HCT116 (cell line): ENCODE results near the gene WDR82. TPM values are rescaled to one million over a fixed set of nuclear protein-coding genes. Genes with fewer than 3 reads are reported as not detected.

Source experiments
- ATAC-seq: fragments of 200-7000 bp; cut with Tn5 transposase; 2 replicates; pipeline ENCODE4 v1.9.1; 2020; ENCODE audit warnings: mild to moderate bottlenecking, moderate library complexity
- BruUV-seq: library from RNA; stranded (reverse); fragments of 400-500 nt; replicated peaks from 2 replicates; lab custom pipeline; 2021; lab: Mats Ljungman, UMichigan
- CTCF ChIA-PET: fragments of 300-600 bp; sonication (Branson Sonifier 250); formaldehyde crosslinking; loops from one replicate; lab custom pipeline; 2021; ENCODE audit warnings: antibody characterized with exemption; lab: Charles Lee
- POLR2A ChIA-PET: fragments of 300-600, 350-600 bp; sonication (Branson Sonifier 250); formaldehyde crosslinking; loops from one replicate; lab custom pipeline; 2021; ENCODE audit warnings: antibody characterized with exemption; lab: Charles Lee
- RAD21 ChIA-PET, 2 experiments: fragments of 300-600 bp; sonication (Branson Sonifier 250); formaldehyde crosslinking; loops; one replicate each; lab custom pipeline; 2023; ENCODE audit warnings: low total read pairs in 2 of 2; ENCODE audit not compliant: uncharacterized antibody in 2 of 2, unreplicated experiment in 2 of 2, low non-redundant PET in 1 of 2; lab: Charles Lee
- DNase-seq: peaks from one replicate; pipeline ENCODE4 v3.0.0-alpha.2; 2010; ENCODE audit warnings: low read depth, low spot score
- H2AFZ ChIP-seq: fragments of 200-600 bp; shearing (Covaris generic), sonication (generic); 2 replicates; pipeline ENCODE4 v1.6.1; 2017; ENCODE audit warnings: low read depth, mixed run types, mixed read lengths, antibody characterized with exemption, low read length; ENCODE audit not compliant: poor library complexity, severe bottlenecking
- H3K27ac ChIP-seq: 2 replicates; pipeline ENCODE4 v1.5.1; 2012; ENCODE audit warnings: low read depth, low read length
- H3K27me3 ChIP-seq: fragments of 200-600 bp; sonication (generic); 2 replicates; pipeline ENCODE4 v1.6.1; 2016; ENCODE audit warnings: mixed run types, low read length, mixed read lengths; ENCODE audit not compliant: insufficient read depth
- H3K36me3 ChIP-seq, 2 experiments: fragments of 200-500 bp in 1 of 2; fragments of 200-600 bp in 1 of 2; sonication (Bioruptor generic) in 1 of 2; sonication (generic) in 1 of 2; 2 replicates each; pipeline versions ENCODE4 v1.5.1 to v1.6.1; 2014 to 2016; ENCODE audit warnings: low read length in 2 of 2, inconsistent platforms in 1 of 2, mixed read lengths in 1 of 2, mixed run types in 1 of 2; ENCODE audit not compliant: insufficient read depth in 2 of 2, control insufficient read depth in 1 of 2
- H3K4me1 ChIP-seq, 2 experiments: fragments of 200-600 bp in 1 of 2; sonication (generic) in 1 of 2; 2 replicates each; pipeline versions ENCODE4 v1.5.1 to v1.6.1; 2012 to 2017; ENCODE audit warnings: low read length in 2 of 2, inconsistent platforms in 1 of 2, mild to moderate bottlenecking in 1 of 2, mixed read lengths in 1 of 2, mixed run types in 1 of 2, moderate library complexity in 1 of 2; ENCODE audit not compliant: insufficient read depth in 2 of 2, control insufficient read depth in 1 of 2
- H3K4me2 ChIP-seq: fragments of 200-600 bp; sonication (generic); 2 replicates; pipeline ENCODE4 v1.6.1; 2017; ENCODE audit warnings: mixed run types, low read length, mixed read lengths
- H3K4me3 ChIP-seq, 2 experiments: fragments of 200-600 bp in 1 of 2; sonication (generic) in 1 of 2; replicated peaks in 1 of 2; 2 replicates each; pipeline ENCODE4 v1.5.1; 2011 to 2016; ENCODE audit warnings: low read length in 2 of 2, control low read depth in 1 of 2, low read depth in 1 of 2, mild to moderate bottlenecking in 1 of 2, mixed read lengths in 1 of 2, mixed run types in 1 of 2
- H3K79me2 ChIP-seq: fragments of 200-600 bp; sonication (generic); 2 replicates; pipeline ENCODE4 v1.6.1; 2017; ENCODE audit warnings: mild to moderate bottlenecking, mixed run types, low read length, moderate library complexity, mixed read lengths; ENCODE audit not compliant: insufficient read depth
- H3K9ac ChIP-seq: fragments of 200-600 bp; sonication (generic); 2 replicates; pipeline ENCODE4 v1.6.1; 2016; ENCODE audit warnings: low read length, mixed read lengths
- H3K9me2 ChIP-seq: fragments of 200-600 bp; sonication (generic), shearing (Covaris generic); 2 replicates; pipeline ENCODE4 v1.6.1; 2017; ENCODE audit warnings: mixed run types, mild to moderate bottlenecking, moderate library complexity; ENCODE audit not compliant: insufficient read depth
- H3K9me3 ChIP-seq, 2 experiments: fragments of 200-500 bp in 1 of 2; fragments of 200-600 bp in 1 of 2; sonication (Bioruptor generic) in 1 of 2; sonication (generic) in 1 of 2; 2 replicates each; pipeline ENCODE4 v1.6.1; 2014 to 2017; ENCODE audit warnings: low read length in 2 of 2, mixed read lengths in 2 of 2, inconsistent platforms in 1 of 2, low read depth in 1 of 2, mild to moderate bottlenecking in 1 of 2, mixed run types in 1 of 2, moderate library complexity in 1 of 2; ENCODE audit not compliant: control insufficient read depth in 1 of 2, insufficient read depth in 1 of 2
- H4K20me1 ChIP-seq: fragments of 200-600 bp; sonication (generic), shearing (Covaris generic); 2 replicates; pipeline ENCODE4 v1.6.1; 2017; ENCODE audit warnings: mixed run types, mild to moderate bottlenecking, moderate library complexity; ENCODE audit not compliant: insufficient read depth
- CEBPB ChIP-seq: IDR thresholded peaks from 2 replicates; pipeline ENCODE4 v1.6.1; 2012; ENCODE audit warnings: low read depth
- EZH2phosphoT487 ChIP-seq: fragments of 200-600 bp; IDR thresholded peaks from 2 replicates; pipeline ENCODE4 v1.6.1; 2018; ENCODE audit warnings: antibody characterized with exemption, borderline replicate concordance
- REST ChIP-seq: IDR thresholded peaks from 2 replicates; pipeline ENCODE4 v1.6.1; 2012; ENCODE audit warnings: low read depth
- SIN3A ChIP-seq: IDR thresholded peaks from 2 replicates; pipeline ENCODE4 v1.6.1; 2012; ENCODE audit warnings: low read depth
- ZNF274 ChIP-seq: fragments of 200-500 bp; sonication (Bioruptor generic); IDR thresholded peaks from 2 replicates; pipeline ENCODE4 v1.6.1; 2014; ENCODE audit warnings: mild to moderate bottlenecking, low read depth, low read length, inconsistent platforms
- intact Hi-C: fragments of 100-400 bp; cut with micrococcal nuclease; formaldehyde crosslinking; loops from 2 replicates; pipeline ENCODE4 v1.10.0; 2022
- total RNA-seq: library from RNA; stranded (reverse); gene quantifications from one replicate; pipeline ENCODE4 v1.2.1, GENCODE V29; 2021; ENCODE audit not compliant: unreplicated experiment

Gene WDR82
- total RNA-seq, 1 experiment from 2014 or later = 89.7 TPM

GRCh38 chr3:52221141-52221562 is 57.3 kb downstream of the WDR82 start:
- no peak for TF ChIP-seq SIN3A
- no peak for TF ChIP-seq ZNF274
- TF ChIP-seq CEBPB = no peak
- TF ChIP-seq REST = no peak
- no peak for TF ChIP-seq EZH2phosphoT487

More at GRCh38 chr3:52221141-52221562, 57.3 kb downstream of the WDR82 start:
- DNase-seq (no peak), ATAC-seq (no peak)
- ChIA-PET RAD21 (interaction anchor here (0.9 to 1.8 kb wide), 2 partner anchors 18 to 118 kb away, joined by 3 to 4 read pairs; partner anchors contain the start of gene TWF2 (in 1 of the 2)), POLR2A (interaction anchor here (1.5 to 1.7 kb wide), 2 partner anchors 17 to 19 kb away, joined by 3 to 6 read pairs; no protein-coding TSS in a partner anchor), CTCF (interaction anchor here (1.0 to 5.4 kb wide), 16 partner anchors 8 to 278 kb away, joined by 3 to 55 read pairs (median 7); partner anchors contain the start of genes POC1A, TWF2 and WDR82)
- Histone ChIP-seq H3K4me1 (peaks cover 21 to 38% of the 10 kb centered on the region in 2 experiments), H3K4me3 (no peak overlapping the region), H3K79me2 (no peaks in the 10 kb centered on the region), H3K9me3 (no peaks in the 10 kb centered on the region), H3K36me3 (no peaks in the 10 kb centered on the region), H3K9me2 (no peaks in the 10 kb centered on the region), H3K27ac (no peak overlapping the region; the same call in 1 of the 2 replicates), H3K4me2 (no peak overlapping the region), H3K9ac (no peak overlapping the region), H2AFZ (no peak overlapping the region), H4K20me1 (no peaks in the 10 kb centered on the region), H3K27me3 (no peaks in the 10 kb centered on the region)
- no TSS peak for BruUV-seq
- intact Hi-C loops = loop anchor here (2.0 kb wide), 1 partner anchor 220 kb away; no protein-coding TSS in a partner anchor
